ENCODE data around the gene COL23A1.

COL23A1 gene

GRCh38 chr5:178192244-178192643, 397.9 kb downstream of the COL23A1 start:
- no peak for DNase-seq (ENCODE audit: low read depth)

GRCh38 chr5:178191661-178192060, 398.5 kb downstream of the COL23A1 start:
- DNase-seq (ENCODE audit: low read depth) = no peak

- no peak for DNase-seq (ENCODE audit: low read depth)
These were observed 400.8 kb downstream of the COL23A1 start for GRCh38 chr5:178189433-178189832.

All from T follicular helper cell (primary cell).